GM18499 (cell line): ENCODE results near the gene ARFRP1.

Source experiments
- ATAC-seq: cut with Tn5 transposase; IDR thresholded peaks from one replicate; pipeline ENCODE4 v1.9.1; 2021; ENCODE audit warnings: moderate number of reproducible peaks; ENCODE audit not compliant: insufficient read depth, unreplicated experiment

Gene ARFRP1

GRCh38 chr20:63703471-63703975 is 4.3 kb downstream of the ARFRP1 start:
- no peak for ATAC-seq

GRCh38 chr20:63702751-63703470 is 4.9 kb downstream of the ARFRP1 start:
- ATAC-seq = no peak

GRCh38 chr20:63702036-63702665 is 5.6 kb downstream of the ARFRP1 start:
- no peak for ATAC-seq

- no peak for ATAC-seq
Measured at GRCh38 chr20:63701329-63702035, 6.3 kb downstream of the ARFRP1 start.

- ATAC-seq = no peak
Measured at GRCh38 chr20:63701051-63701328, 6.8 kb downstream of the ARFRP1 start.

- ATAC-seq = no peak
Measured at GRCh38 chr20:63700199-63701050, 7.4 kb downstream of the ARFRP1 start.

- no peak for ATAC-seq
Measured at GRCh38 chr20:63699466-63700198, 8.1 kb downstream of the ARFRP1 start.

- no peak for ATAC-seq
Measured at GRCh38 chr20:63698739-63699465, 8.9 kb downstream of the ARFRP1 start.

- ATAC-seq = no peak
Measured at GRCh38 chr20:63697868-63698545, 9.8 kb downstream of the ARFRP1 start.

GRCh38 chr20:63697357-63697867 is 10.4 kb downstream of the ARFRP1 start:
- ATAC-seq = no peak

- ATAC-seq = no peak
Measured at GRCh38 chr20:63696628-63697356, 11.0 kb downstream of the ARFRP1 start, which contains the start of gene TNFRSF6B. Gene TNFRSF6B (plus strand): TSS chr20:63696652. CDS start chr20:63696768, 116 bp downstream.

GRCh38 chr20:63696306-63696627 is 11.5 kb downstream of the ARFRP1 start:
- no peak for ATAC-seq

- ATAC-seq = no peak
Measured at GRCh38 chr20:63695424-63696305, 12.1 kb downstream of the ARFRP1 start.

- no peak for ATAC-seq
Measured at GRCh38 chr20:63694584-63695423, 13.0 kb downstream of the ARFRP1 start.

GRCh38 chr20:63693733-63694583 is 13.8 kb downstream of the ARFRP1 start:
- no peak for ATAC-seq
